Esophagus muscularis mucosa (tissue), 4 donors: ENCODE data around the gene ANO10.

Source experiments
- CTCF ChIP-seq, 3 experiments: fragments of 200-600 bp in 2 of 3; fragments of 450-650 bp in 1 of 3; sonication (generic) in 2 of 3; IDR thresholded peaks; one replicate each; pipeline ENCODE4 v1.5.1; 2017 to 2019; ENCODE audit warnings: antibody characterized with exemption in 3 of 3, mild to moderate bottlenecking in 2 of 3, moderate library complexity in 1 of 3
- EP300 ChIP-seq: sonication (generic); formaldehyde crosslinking; IDR thresholded peaks from one replicate; pipeline ENCODE4 v1.6.1; 2017; ENCODE audit warnings: antibody characterized with exemption
- POLR2A ChIP-seq: fragments of 450-650 bp; IDR thresholded peaks from one replicate; pipeline ENCODE4 v1.6.1; 2017; ENCODE audit warnings: antibody characterized with exemption, moderate library complexity, mild to moderate bottlenecking, low read depth
- POLR2AphosphoS5 ChIP-seq, 2 donors: sonication (generic); formaldehyde crosslinking; IDR thresholded peaks; one replicate each; pipeline ENCODE4 v1.6.1; 2017; ENCODE audit warnings: antibody characterized with exemption in 2 of 2

- TF ChIP-seq CTCF (IDR thresholded peaks at IDR 0.05) (no peak), POLR2AphosphoS5 (IDR thresholded peaks at IDR 0.05) (no peak), POLR2A (no peak), EP300 (no peak)
Measured at GRCh38 chr3:43399034-43399433, 222.8 kb downstream of the ANO10 start.
